T-helper 22 cell (primary cell): ENCODE results near the gene TNFRSF4.

Source experiments
- DNase-seq: peaks from one replicate; pipeline ENCODE4 v3.0.0-alpha.2; 2020; ENCODE audit warnings: low read depth

The TNFRSF4 gene

DNA sequence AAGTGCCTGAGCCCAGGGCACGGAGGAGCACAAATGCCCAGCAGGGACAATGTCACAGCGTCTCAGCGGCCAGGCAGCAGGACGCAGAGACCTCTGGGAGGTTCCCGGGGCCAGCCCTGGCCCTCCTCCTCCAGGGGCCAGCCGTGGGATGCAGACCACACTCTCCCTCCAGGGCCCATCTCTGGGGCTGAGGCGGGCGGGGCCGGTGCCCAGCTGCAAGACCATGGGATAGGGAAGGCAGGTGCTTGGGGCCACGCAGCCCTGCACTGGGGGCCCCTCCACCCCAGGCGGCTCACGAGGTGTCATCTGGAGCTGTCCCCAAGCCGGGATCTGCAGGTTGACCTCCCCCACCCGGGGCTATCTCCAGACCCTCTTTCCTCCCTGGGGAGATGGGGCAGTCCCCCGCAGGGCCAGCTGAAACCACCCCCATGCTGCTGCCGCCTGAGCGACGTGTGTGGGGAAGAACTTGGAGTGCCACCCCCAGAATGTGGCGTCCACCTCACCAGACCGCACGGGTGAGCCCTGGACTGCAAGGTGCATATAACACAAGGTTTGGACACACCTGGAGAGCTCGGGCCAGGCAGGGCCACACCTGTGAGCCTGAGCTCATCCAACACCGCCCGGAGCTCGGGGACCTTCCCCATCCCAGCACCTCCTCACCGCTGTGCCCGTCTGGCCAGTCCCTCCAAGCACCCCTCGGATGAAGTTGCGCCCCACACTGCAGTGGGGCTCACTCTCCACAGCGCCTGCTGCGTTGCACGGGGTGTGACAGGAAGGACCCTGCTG, 44.3 kb downstream of the TNFRSF4 start:
- no peak for DNase-seq

DNA sequence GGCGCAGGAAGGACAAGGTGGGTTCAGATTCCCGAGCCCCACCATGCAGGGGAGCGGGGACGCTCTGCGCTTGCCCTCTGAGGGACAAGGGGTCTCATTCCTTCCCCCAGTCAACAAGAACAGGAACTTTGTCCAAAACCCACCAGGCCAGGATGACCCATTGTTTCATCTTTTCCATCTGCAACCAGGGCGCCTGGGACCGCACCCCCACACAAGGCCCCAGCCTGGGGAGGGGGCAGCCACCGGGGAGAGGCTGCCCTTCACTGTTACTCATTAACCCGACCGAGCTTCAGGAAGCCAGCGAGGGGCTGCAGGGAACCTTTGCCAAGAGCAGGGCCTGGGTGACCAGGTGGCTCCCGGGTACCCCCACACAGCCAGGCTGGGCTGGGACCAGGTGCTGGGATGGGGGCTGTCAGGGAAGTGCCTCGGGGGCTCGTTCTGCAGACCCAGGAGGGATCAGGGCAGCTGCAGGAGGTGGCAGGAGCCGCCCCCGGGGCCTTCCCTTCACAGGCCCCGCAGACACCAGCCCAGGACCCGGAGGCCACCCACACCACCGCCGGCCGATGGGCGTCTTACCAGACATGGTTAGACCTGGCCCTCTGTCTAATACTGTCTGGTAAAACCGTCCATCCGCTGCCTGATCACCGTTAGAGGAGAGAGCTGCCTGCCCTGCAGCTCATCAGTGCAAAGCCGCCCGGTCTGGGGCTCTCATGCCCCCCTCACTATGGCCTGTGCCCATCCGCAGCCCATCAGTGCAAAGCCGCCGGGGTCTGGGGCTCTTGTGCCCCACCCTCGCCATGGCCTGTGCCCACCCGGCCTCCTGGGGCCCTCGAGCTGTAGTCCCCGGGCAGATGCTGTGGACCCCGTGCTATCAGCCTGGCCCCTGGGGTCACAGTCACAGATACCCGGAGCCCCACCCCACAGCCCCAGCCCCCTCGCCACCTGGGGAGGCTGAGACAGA, 45.2 kb downstream of the TNFRSF4 start:
- DNase-seq: no peak

DNA sequence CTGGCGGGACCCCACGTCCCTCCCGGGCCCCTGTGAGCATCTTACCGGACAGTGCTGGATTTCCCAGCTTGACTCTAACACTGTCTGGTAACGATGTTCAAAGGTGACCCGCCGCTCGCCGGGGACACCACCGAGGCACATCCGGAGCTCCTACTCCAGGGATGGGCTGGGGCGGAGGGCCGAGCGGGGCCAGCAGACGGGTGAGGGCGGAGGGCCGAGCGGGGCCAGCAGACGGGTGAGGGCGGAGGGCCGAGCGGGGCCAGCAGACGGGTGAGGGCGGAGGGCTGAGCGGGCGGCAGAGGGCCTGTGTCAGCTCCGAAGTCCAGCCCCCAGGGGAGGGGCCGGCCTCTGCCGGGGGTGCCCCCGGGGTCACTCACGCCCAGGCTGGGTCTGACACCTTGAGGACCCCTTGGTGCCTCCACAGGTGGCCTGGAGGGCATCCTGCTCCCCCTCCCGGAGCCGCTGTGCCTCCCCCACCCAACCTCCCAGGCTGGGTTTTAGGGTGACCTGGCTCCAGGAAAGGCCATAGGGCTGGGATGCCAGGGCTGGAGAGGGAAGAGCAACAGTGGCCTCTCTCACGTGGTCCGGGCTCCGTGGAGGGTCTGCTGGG, 46.0 kb downstream of the TNFRSF4 start:
- no peak for DNase-seq

DNA sequence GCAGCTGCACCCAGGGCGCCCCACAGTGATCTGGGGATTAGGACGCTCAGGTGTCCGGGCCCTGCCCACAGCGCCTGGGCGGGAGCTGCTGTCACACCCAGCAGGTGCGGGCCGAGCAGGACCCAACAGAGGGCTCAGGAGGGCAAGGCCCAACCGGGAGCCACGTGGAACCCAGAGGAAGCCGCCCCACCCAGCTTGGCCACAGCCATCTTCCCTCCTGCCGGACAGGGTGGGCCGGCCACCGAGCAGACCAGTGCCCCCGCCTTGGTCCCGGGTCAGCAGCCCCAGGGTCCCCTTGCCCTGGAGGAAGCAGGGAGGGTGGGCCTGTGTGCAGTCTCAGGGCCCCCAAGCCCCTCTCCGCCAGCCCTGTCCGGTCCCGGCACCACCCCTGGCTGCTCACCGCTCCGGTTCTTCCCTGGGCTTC, 46.5 kb downstream of the TNFRSF4 start:
- DNase-seq: no peak

DNA sequence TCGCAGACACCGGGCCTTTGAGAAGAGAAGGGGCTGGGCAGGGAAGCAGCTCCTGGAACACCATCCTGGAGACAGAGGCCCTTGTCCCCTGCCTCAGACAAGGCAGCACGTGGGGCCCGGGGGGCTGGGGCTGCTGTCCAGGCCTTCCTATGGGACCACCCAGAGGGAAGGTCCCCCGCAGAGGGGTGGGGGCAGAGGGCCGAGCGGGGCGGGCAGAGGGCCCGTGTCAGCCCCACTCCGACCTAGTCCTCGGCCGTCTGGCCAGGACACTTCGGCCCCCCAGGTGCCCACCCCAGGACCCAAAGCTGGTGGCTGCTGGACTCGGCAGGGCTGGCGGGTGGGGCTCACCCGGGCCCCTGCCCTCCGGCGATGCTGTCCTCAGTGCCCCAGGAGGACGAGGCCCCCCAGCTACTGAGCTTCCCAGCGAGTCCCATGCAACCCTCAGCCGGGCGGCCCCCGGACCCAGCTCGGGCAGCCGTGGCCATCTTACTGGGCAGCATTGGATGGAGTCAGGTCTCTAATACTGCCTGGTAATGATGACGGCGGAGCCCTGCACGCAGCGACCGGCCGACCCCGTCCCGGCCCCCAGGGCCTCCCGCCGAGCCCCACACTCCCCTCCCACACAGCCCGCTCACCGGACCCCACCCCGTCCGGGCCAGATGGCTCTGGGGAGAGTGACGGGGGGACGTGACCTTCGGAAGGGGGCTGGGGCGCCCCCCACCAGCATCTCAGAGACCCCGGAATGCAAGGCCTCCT, 47.1 kb downstream of the TNFRSF4 start:
- DNase-seq: no peak

DNA sequence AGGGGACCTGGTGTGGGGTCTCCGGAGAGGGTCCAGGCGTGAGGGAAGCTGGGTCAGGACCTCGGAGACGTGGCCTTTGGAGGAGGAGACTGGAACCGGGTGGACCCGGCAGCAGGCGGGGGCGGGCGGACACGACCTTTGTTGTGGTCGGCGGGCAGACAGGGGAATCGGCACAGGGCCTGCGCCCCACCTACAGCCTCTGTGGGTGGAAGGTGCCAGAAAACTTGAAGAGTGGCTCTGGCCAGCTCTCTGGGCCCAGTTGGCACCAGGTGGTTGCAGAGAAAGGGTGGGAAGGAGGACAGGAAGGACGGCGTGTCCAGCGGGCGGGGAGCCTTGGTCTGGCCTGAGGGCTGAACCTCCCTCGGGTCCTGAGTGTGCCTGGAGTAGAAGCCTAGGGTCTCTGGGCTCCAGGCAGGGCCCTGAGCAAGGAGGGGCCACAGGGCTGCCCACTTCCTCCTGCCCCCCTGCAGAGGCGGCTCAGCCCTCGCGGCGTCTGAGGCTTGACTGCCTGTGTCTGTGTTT, 48.0 kb downstream of the TNFRSF4 start:
- DNase-seq: no peak

DNA sequence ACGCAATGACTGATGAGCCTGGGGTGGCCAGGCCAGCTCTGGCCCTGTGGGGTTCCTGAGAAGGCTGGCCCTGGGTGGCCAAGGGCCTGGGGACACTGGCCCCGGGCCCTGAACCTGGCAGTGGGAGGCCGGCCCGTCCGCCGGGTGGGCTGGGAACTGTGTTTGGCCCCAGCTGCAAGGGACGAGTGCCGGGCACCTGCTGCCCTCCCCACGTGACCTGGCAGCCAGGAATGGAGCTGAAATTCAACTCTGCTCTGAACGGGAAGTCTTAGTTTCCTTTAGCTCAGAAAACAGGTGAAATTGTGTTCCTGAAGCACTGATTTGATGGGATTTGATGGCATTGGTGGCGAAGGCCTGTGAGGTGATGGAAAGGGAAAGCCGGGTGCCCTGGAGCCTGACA, 48.5 kb downstream of the TNFRSF4 start:
- DNase-seq: no peak

DNA sequence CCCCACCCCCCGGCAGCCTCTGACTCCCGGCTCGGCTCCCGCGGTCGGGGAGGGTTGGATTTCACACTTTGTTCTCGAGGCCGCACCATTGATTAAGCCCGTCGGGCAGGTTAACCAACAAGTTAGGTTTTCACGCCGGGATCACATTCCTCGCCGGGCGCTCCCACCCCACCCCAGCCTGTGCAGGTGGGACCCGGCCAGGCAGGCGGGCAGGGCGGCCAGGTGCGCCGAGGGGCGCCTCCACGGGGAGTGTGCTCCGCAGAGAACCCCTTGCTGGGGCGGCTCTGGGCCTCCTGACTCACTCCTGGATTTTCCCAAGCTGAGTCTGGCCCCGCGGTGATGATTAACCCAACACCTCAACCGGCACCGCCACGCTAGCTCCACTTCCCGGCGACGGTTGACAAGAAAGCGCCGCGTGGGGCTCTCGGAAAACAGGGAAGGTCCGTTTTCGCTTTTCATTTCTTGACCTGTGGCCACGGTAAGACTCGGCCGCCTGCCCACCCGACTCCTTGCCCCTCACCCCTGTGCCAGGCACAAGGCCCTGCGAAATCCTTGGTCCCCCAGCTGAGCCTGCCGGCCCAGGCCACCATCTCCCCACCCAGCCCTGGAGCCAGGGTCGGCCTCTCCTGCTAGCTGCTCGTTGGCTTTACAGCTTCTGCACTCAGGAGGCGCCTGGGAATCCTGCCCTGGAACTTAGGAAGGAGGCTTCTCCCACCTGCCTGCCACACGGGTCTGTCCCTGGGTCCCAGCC, 49.1 kb downstream of the TNFRSF4 start:
- no peak for DNase-seq

DNA sequence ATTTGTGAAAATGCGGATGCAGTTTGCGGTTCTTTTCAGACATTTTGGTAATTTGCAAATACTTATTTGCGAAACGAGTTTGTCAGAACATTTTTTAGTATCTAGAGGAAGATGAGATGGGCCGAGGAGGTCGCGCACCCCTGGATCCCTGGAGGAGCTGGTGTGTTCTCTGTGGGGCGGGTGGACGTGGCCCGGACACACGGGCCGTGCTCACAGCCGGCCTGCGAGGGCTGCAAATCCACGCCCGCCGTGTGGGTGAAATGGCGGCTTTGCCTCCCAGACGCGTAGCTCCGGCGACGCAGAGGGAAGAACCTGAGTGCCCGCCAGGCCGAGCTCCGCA, 49.6 kb downstream of the TNFRSF4 start:
- DNase-seq: no peak

DNA sequence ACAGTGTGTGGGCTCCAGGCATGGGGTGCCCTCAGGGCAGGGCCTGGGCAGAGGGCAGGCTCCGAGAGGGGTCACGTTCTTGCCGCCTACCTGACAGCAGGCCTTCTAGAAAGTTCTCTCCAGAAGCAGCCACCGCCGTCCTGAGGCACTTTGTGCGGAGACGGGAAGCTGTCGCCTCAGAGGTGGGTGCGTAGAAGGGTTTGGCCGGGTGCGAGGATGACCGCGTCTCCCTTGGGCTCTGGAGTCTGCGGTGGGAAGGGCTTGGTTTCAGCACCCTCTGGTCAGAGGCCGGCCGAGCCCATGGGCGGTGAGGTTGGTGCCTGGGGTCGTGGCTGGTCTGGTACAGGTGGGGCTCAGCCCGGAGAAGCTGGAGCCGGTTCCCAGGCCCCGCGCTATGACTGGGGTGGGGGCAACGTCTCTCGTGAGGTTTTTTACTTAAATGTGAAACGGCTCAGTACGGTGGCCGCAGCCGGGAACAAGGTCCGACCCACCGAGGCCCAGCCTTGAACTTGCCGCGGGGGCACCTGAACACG, 50.3 kb downstream of the TNFRSF4 start:
- DNase-seq: no peak

DNA sequence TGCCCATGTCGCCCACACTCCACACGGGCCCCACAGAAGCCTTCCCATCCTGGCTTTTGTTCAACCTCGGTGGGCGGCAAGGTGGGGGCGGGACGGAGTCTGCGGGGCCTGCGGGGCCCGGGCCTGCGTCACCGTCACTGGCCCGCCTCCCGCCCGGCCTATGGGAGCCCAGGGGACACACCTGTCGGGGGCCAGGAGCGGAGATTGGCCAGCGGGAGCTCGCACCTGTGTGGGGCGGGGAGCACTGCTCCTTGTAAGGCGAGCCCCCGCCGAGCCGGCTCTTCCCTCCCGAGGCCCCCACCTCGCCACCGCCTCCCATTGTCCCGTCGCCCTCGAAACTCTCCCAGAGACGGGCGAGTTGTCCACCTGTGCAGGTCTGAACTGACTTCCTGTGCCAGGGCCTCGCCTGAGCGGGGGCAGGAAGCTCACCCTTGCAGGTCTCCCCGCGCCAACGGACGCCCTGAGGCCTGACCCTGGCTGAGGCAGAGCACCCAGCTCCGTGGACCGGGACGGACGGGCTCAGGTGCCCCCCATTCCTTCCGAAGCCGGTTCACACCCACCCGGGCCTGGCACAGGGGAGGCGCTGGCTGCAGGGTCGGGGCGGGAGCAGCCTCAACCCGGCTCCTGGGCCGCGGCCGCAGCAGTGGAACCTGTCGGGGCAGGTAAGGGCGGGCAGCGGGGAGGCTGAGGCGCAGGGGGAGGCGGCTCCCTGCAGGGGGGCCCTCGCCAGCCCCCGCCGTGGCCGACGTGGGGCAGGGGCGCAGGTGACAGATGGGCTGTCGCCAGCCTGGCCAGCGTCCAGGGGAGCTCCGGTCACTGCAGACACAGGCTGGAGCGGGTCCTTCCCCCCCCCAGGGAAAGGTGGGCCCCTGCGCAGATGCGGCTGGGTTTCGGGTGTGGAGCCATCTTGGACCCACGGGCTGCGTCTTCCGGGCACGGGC, 51.1 kb downstream of the TNFRSF4 start:
- DNase-seq: no peak

DNA sequence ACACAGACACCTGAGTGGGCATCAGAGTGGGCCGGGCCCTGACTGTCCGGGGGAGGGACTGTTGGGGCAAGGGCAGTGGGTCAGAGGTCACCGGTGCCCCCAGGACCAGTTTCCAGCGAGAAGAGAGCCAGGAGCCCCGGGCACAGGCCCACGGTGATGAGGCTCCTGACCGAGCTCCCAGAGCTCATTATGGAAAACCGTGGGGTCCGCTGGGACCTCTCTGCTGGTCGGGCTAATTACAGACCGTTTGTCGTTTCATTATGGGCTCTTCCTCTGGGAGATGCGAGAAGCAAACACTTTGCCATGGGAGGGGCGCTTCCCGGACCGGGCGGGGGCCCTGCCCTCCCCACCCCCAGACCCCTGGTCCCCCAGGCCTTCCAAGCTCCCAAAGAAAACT, 52.3 kb downstream of the TNFRSF4 start:
- no peak for DNase-seq
